Tibial artery (tissue), 4 donors: ENCODE results near the gene EIF4EBP2.

Experiments used
- DNase-seq, 2 donors: peaks; one replicate each; pipeline ENCODE4 v3.0.0-alpha.2; 2019
- H3K27ac ChIP-seq, 2 donors: fragments of 200-600 bp; sonication (generic) in 1 of 2; 1 replicate in 1 of 2; 2 replicates in 1 of 2; pipeline ENCODE4 v1.5.1; 2018 to 2019; ENCODE audit warnings: mild to moderate bottlenecking in 1 of 2
- H3K27me3 ChIP-seq, 2 donors: fragments of 200-600 bp; sonication (generic) in 1 of 2; one replicate each; pipeline versions ENCODE4 v1.5.1 to v1.6.0; 2016 to 2019
- H3K36me3 ChIP-seq, 3 donors: fragments of 200-600 bp; sonication (generic) in 2 of 3; one replicate each; pipeline ENCODE4 v1.5.1; 2016 to 2019; ENCODE audit warnings: mild to moderate bottlenecking in 2 of 3
- H3K4me1 ChIP-seq, 4 donors: fragments of 200-600 bp; sonication (generic) in 2 of 4; 1 replicate in 3 of 4; 2 replicates in 1 of 4; pipeline ENCODE4 v1.5.1; 2016 to 2019
- H3K4me3 ChIP-seq, 2 donors: fragments of 200-600 bp; sonication (generic) in 1 of 2; 1 replicate in 1 of 2; 2 replicates in 1 of 2; pipeline ENCODE4 v1.5.1; 2018 to 2019; ENCODE audit warnings: mild to moderate bottlenecking in 2 of 2
- H3K9me3 ChIP-seq, 3 donors: fragments of 200-600 bp; sonication (generic) in 1 of 3; one replicate each; pipeline ENCODE4 v1.5.1; 2016 to 2019
- intact Hi-C: fragments of 100-400 bp; cut with DNase I; formaldehyde crosslinking; loops from one replicate; pipeline ENCODE4 v1.15.0; 2023; ENCODE audit warnings: low total_unique reads
- TF ChIP-seq, protein P1 (sequence below), 2 experiments: fragments of 200-600 bp in 1 of 2; fragments of 450-650 bp in 1 of 2; IDR thresholded peaks; one replicate each; pipeline ENCODE4 v1.5.1; 2017 to 2019; ENCODE audit warnings: antibody characterized with exemption in 2 of 2, mild to moderate bottlenecking in 1 of 2, moderate library complexity in 1 of 2

EIF4EBP2 gene

GRCh38 chr10:70404036-70404786 lies at the start of gene EIF4EBP2:
Gene EIF4EBP2 (plus strand): TSS chr10:70404145. CDS start chr10:70404402, 257 bp downstream.
- H3K27me3 ChIP-seq: no peaks in the 10 kb centered on the region
- peak within 1 kb of the TSS; percentile 99 for H3K27ac ChIP-seq
- no peaks in the 10 kb centered on the region for H3K9me3 ChIP-seq
- H3K4me3 ChIP-seq: peak within 1 kb of the TSS; percentile 91 to 98
- peaks cover 0 to 39% (median 26%) of the 10 kb centered on the region in 4 donors for H3K4me1 ChIP-seq
- intact Hi-C loops: no loop called here
- DNase-seq: peak; percentile 98 to 99
- peaks cover 0 to 4% (median 0%) of the 10 kb centered on the region in 3 donors for H3K36me3 ChIP-seq
- TF ChIP-seq, protein P1, sequence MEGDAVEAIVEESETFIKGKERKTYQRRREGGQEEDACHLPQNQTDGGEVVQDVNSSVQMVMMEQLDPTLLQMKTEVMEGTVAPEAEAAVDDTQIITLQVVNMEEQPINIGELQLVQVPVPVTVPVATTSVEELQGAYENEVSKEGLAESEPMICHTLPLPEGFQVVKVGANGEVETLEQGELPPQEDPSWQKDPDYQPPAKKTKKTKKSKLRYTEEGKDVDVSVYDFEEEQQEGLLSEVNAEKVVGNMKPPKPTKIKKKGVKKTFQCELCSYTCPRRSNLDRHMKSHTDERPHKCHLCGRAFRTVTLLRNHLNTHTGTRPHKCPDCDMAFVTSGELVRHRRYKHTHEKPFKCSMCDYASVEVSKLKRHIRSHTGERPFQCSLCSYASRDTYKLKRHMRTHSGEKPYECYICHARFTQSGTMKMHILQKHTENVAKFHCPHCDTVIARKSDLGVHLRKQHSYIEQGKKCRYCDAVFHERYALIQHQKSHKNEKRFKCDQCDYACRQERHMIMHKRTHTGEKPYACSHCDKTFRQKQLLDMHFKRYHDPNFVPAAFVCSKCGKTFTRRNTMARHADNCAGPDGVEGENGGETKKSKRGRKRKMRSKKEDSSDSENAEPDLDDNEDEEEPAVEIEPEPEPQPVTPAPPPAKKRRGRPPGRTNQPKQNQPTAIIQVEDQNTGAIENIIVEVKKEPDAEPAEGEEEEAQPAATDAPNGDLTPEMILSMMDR (IDR thresholded peaks at IDR 0.05): no peak

GRCh38 chr10:70354556-70354955 lies 49.4 kb upstream of the EIF4EBP2 start:
- no peak for DNase-seq
- H3K27ac ChIP-seq: no peak overlapping the region
- H3K36me3 ChIP-seq: no peaks in the 10 kb centered on the region
- TF ChIP-seq, protein P1 (IDR thresholded peaks at IDR 0.05): no peak
- intact Hi-C loops: no loop called here
- no peaks in the 10 kb centered on the region for H3K9me3 ChIP-seq
- H3K4me3 ChIP-seq: no peak overlapping the region
- H3K4me1 ChIP-seq: no peaks in the 10 kb centered on the region
- no peaks in the 10 kb centered on the region for H3K27me3 ChIP-seq

GRCh38 chr10:70355051-70356021 lies 48.6 kb upstream of the EIF4EBP2 start:
- Histone ChIP-seq H3K9me3 (no peaks in the 10 kb centered on the region), H3K4me1 (no peaks in the 10 kb centered on the region), H3K27me3 (no peaks in the 10 kb centered on the region), H3K27ac (no peak overlapping the region), H3K4me3 (no peak overlapping the region), H3K36me3 (no peaks in the 10 kb centered on the region)
- DNase-seq: no peak
- TF ChIP-seq, protein P1 (IDR thresholded peaks at IDR 0.05): no peak
- intact Hi-C loops: no loop called here

DNA sequence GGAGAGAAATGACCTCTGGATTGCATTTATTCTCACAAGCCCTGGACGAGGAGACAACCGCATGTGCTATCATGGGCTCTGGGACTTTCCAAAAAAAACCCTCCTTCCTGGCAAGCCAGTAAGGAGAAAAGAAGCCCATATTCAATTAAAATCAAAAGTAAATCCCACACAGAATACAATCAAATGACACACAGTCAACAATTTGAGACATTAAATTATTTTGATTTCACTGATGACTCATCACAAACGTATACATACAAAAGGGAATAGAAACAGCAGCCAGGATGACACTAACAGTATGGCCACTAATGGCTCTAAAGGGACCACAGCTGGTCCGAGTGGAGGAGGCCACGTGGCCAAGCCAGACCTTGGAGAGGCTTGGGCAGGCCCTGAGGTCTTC lies 46.4 kb upstream of the EIF4EBP2 start:
- Histone ChIP-seq H3K9me3 (no peaks in the 10 kb centered on the region), H3K4me1 (no peaks in the 10 kb centered on the region), H3K27me3 (no peaks in the 10 kb centered on the region), H3K4me3 (no peak overlapping the region), H3K27ac (no peak overlapping the region), H3K36me3 (no peaks in the 10 kb centered on the region)
- TF ChIP-seq, protein P1 (IDR thresholded peaks at IDR 0.05): no peak
- no peak for DNase-seq
- intact Hi-C loops: no loop called here

DNA sequence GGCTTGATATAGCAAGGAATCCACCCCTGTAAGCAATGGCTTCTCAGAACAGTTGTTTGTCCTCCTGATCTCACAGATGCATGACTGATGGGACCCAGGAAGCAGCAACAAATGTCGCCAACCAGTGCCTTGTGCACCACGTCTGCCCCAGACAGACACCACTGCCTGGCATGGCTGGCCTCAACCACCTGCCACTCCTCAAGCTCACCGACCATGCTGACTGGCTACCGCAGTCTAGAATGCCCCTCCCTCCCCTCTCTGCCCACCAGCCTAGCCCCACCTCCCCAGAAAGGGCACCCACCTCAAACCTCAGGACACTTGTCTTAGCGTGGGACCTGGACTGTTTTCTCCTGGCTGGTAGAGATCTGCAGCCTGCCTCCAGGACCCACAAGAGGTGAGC lies 45.5 kb upstream of the EIF4EBP2 start:
- Histone ChIP-seq H3K4me3 (no peak overlapping the region), H3K27ac (no peak overlapping the region), H3K4me1 (peaks cover 0 to 5% (median 3%) of the 10 kb centered on the region in 4 donors), H3K27me3 (no peaks in the 10 kb centered on the region), H3K36me3 (no peaks in the 10 kb centered on the region), H3K9me3 (no peaks in the 10 kb centered on the region)
- DNase-seq: no peak
- intact Hi-C loops: no loop called here
- TF ChIP-seq, protein P1 (IDR thresholded peaks at IDR 0.05): no peak
